NCI-H1417 treated with DMSO at 0.1 percent for 48 hours (cell line): Measurements from ENCODE around the gene UGT1A6.

Source experiments
- DNase-seq: peaks from one replicate; lab custom pipeline; 2025; lab: John Stamatoyannopoulos, UW

UGT1A6 gene

DNA sequence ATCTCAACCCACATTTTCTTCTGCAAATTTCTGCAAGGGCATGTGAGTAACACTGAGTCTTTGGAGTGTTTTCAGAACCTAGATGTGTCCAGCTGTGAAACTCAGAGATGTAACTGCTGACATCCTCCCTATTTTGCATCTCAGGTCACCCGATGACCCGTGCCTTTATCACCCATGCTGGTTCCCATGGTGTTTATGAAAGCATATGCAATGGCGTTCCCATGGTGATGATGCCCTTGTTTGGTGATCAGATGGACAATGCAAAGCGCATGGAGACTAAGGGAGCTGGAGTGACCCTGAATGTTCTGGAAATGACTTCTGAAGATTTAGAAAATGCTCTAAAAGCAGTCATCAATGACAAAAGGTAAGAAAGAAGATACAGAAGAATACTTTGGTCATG lies 75.4 kb downstream of the UGT1A6 start:
- no peak for DNase-seq

DNA sequence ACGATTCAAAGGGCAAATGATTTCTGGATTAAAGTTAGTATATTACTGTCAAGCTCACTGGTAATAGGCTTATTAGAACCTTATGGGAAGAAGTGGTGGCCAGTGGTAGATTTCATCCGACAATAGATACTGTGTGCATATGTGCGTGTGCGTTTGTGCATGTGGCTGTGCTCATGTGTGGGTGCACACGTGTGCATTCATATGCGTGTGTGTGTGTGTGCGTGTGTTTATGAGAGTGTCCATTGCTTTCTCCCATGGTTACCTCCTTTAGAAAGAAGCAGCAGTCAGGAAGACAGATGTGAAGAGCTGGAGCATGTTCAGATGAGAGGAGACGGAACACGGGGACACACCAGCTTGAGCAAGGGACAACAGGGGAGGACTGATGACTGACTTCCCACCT lies 76.6 kb downstream of the UGT1A6 start:
- no peak for DNase-seq

DNA sequence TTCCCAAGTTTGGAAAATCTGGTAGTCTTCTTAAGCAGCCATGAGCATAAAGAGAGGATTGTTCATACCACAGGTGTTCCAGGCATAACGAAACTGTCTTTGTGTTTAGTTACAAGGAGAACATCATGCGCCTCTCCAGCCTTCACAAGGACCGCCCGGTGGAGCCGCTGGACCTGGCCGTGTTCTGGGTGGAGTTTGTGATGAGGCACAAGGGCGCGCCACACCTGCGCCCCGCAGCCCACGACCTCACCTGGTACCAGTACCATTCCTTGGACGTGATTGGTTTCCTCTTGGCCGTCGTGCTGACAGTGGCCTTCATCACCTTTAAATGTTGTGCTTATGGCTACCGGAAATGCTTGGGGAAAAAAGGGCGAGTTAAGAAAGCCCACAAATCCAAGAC lies 79.5 kb downstream of the UGT1A6 start:
- no peak for DNase-seq

DNA sequence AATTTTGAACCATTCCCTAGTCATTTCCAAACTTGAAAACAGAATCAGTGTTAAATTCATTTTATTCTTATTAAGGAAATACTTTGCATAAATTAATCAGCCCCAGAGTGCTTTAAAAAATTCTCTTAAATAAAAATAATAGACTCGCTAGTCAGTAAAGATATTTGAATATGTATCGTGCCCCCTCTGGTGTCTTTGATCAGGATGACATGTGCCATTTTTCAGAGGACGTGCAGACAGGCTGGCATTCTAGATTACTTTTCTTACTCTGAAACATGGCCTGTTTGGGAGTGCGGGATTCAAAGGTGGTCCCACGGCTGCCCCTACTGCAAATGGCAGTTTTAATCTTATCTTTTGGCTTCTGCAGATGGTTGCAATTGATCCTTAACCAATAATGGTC lies 79.9 kb downstream of the UGT1A6 start:
- DNase-seq, result no peak

DNA sequence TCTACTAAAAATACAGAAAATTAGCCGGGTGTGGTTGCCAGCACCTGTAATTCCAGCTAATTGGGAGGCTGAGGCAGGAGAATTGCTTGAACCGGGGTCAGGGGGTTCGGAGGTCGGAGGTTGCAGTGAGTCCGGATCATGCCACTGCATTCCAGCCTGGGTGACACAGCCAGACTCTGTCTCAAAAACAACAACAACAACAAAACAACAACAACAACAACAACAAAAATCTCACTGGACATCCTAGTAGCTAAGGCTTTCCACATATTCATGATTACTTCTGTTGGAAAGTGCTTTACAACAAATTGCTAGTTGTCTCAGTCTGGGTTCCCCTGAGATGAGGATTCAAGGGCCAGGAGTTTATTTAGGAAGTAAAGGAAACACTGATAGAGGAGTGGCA lies 81.2 kb downstream of the UGT1A6 start:
- no peak for DNase-seq

DNA sequence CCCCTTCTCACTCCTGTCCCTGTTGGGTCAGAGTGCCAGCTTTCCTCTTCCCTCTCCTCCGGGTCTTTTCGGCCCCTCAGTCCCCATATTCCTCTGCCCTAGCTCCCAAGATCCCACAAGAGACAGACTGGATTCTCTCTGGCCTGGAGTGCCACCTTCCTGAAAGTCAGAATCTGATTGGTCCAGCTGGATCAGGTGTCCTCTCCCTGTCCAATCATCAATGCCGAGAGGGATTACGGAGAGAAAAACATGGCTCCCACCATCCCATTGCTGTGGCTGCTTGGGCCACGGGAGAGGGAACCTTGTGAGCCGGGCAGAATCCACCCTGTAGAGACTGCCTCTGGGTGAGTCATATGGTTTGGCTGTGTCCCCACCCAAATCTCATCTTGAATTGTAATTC lies 82.7 kb downstream of the UGT1A6 start:
- DNase-seq, result no peak

DNA sequence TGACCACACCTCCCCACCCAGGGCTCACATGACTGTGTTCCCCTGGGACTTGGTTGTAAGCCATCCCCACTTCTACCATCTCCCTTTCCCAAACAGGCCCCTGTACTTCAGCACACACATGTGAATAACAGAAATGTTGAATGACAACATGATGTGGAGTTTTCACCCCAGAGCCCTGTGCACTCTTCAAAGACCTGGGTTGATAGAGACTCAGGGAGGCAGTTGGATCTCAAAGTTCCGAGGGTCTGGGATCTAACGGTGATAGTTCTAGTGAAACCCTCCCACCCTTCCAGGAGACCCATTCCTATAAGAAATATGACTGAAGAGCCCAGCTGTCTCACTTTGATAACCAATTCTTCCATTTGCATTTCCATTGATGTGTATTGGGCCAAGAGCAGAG lies 85.3 kb downstream of the UGT1A6 start, which contains the start of gene MROH2A:
Gene MROH2A, plus strand, starts transcription at position 301 of the 400 bp plus-strand sequence. CDS start 1,029 bp downstream, outside the sequence.
- DNase-seq, result no peak

DNA sequence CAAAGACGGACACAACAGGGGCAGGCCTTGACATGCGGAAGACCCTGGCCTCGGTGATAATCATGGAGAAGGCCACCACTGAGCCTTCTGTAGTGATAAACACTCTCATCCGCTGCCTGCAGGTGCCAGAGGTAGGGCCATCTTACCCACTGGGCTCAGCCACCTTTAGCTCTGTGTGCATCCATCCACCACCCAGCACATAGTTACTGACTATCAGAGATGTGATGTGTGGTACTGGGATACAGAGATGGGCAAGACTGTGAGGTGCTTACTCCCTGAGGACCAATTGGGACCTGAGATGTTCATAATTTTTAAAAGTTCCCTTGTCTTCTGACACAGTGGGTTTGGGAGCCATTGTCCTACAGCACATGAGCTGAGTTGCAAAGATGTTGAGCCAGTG lies 87.0 kb downstream of the UGT1A6 start:
- no peak for DNase-seq

DNA sequence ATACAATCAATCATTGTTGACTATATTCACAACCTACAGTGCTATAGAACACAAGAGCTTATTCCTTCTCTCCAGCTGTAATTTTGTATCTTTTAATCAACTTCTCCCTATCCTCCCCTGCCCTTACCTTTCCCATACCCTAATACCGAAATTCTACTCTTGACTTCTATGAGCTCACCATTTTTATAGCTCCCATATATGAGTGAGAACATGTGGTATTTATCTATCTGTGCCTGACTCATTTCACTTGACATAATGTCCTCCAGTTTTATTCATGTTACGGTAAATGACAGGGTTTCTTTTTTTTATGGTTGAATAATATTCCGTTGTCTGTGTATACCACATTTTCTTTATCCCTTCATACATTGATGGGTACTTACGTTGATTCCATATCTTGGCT lies 88.1 kb downstream of the UGT1A6 start:
- DNase-seq, result no peak

DNA sequence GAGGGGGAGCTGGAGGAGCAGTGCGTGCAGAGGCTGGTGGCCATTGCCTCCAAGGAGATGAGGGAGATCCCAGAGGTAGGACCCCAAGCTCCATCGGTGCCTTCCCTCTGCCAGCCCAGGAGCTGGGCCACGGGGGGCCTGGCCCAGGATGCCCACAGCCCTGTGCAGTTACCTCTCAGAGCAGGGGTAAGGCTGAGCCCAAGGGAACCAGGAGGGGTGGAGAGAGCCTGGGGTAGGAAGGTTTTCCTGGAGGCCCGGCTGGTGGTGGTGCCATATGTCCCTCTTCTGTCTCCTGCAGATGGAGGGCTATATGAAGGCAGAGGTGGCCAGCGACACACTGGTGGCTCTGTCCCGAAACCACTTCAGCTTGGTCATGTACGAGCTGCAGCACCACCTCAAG lies 96.9 kb downstream of the UGT1A6 start:
- no peak for DNase-seq

DNA sequence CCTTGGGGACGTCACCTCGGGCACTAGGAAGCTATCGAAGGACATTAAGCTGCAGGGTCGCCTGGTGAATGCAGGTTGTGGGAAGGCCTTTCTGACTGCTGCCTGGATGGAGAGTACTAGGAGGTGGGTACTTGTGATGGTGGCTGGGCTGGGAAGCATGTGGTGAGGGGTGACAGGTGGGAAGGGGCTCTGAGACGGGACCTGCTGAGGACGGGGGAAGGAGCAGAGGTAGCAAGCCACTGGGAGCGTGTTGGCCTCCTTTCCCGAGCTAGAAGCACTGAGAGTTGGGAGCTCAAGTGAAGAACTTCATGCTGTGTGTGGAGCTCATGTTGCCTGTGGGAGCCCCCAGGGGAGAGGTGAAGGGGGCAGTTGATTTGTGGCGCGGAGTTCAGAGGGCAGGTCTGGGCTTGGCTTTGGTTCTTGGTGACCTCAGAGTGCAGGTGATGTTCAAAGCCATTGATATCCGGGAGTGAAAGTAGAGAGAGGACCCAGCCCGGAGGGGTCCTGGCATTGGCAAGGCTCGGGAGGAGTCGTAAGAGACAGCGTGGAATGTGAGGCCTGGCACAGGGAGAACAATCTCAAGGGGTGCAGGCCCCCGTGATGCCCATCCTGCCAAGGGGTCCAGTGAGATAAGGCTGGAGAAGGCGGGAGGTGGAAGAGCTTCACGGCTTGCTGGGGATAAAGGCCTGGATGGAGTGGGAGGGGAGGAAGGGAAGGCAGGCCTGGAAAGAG lies 98.6 kb downstream of the UGT1A6 start:
- DNase-seq, result no peak

DNA sequence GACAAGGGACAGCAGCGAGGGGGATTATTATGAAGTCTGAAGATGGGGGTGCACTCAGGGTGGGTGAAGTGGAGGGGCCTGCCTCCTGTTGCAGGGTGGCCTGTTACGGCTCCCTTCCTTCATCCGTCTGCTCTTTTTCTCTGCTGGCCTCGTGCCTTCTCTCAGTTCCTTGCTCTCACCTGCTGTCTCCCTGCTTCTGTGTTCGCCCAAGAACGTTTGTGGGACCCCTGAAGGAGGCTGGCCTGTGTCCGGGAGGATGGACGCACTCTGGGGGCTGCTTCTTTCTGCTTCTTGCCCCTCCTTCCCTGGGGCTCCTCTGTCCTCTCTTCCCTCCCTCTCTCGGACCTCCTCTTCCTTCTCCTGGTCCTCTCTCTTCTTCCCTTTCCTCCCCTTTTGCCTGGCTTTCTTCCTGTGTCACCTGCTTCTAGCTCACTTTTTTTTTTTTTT lies 99.2 kb downstream of the UGT1A6 start:
- DNase-seq, result no peak

DNA sequence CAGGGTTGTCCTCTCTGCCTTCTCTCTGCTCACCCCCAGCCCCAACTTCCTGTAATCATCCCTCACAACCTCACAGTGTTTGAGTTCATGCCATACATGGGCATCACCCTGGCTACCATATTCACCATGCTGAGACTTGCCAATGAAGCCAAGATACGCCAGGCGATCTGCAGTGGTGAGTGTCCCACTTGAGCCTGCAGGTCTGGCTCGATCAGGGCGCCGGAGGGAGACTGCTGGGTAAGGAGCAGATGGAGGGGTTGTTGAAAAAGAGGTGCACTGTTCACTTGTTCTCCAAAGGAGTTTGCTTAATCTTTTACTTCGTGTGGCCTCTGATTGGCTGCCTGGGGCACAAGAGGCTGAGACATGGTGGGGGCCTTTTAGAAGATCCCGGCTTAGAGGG lies 100.0 kb downstream of the UGT1A6 start:
- DNase-seq, result no peak

DNA sequence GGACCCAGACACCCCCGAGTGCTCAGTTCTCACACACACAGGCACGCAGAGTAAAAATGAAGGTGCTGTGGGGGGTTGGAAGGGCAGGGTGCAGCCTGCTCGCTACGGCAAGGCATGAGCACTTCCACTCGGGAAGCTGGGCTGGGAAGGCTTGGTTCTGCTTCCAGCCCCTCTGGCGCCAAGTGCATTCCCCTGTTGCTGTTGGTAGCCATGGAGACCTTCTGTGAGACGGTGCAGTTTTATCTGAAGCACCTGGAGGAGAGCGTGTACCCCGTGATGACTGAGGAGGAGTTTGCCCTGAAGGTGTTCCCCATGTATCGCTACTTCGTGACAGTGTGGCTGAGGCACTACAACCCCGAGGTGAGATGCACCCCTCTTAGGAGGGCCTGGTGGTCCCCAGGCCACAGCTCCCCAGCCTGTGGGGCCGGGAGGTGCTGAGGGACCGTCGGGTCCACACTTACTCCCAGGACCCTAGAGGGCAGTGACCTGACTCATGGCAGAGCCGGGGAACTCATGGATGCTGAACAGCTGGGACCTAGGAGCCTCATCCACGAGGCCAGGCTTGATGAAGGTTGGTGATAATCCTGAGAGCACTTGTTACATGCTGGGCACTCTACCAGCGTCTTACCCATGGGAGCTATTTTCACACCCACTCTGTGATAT lies 100.9 kb downstream of the UGT1A6 start:
- no peak for DNase-seq

DNA sequence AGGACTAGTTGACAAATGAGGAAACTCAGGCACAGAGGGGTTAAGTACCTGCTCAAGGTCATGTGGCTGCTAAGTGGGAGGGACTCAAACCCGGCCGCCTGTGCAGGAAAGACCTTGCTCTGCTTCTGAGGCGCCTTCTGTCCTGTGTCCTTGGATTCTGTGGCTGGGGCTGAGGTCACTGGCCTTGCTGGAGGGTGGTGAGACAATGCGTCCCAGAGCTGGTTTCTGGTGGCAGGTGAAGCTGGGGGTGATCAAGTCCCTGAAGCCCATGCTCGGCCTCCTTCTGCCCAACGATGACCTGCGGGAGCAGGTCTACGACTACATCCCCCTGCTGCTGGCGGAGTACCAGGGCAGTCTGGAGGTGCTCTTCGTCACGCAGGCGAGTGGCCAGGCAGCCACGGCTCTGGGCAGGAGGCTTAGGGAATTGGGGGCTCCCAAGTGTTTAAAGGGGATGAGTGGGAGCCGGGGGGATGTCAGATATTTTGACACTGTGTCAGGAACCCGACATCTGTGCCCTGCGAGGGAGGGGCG lies 101.5 kb downstream of the UGT1A6 start:
- DNase-seq, result no peak

DNA sequence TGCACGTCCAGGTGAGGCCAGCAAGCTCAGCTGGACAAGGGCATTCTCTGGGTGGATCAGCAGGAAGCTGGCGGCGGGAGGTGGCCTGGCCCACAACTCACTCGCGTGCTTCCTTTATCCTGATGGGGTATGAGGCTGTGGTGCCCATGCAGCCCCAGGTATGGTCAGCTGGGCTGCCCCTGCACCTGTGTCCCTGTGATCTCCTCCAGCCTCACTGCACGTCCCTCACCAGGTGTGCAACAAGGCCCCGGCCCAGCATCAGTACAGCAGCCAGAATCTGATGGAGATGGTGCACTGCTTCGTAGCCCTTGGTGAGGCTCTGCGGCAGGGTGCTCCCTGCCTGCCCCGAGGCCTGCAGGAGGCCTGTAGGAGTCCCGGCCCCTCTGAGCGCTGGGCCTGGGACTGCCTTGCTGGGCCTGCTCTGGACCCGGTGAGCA lies 103.1 kb downstream of the UGT1A6 start:
- DNase-seq, result no peak

DNA sequence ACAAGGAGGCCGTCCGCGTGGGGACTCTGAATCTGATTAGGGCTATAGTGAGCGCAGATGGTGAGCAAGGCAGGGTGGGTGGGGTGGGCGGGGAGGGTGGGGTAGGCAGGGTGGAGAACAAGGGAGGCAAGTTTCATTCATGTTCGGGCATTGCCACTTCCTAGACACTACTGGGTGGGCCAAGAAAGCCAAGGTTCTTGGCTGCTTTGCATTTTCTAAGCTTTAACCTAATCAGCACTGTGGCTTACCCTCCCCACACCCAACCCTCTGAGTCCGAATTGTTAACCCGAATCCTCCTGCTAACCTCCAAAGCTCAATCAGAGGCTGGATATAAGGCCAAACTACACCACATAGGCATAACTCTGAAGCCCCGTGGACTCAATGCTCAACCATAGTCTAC lies 103.6 kb downstream of the UGT1A6 start:
- DNase-seq, result no peak

DNA sequence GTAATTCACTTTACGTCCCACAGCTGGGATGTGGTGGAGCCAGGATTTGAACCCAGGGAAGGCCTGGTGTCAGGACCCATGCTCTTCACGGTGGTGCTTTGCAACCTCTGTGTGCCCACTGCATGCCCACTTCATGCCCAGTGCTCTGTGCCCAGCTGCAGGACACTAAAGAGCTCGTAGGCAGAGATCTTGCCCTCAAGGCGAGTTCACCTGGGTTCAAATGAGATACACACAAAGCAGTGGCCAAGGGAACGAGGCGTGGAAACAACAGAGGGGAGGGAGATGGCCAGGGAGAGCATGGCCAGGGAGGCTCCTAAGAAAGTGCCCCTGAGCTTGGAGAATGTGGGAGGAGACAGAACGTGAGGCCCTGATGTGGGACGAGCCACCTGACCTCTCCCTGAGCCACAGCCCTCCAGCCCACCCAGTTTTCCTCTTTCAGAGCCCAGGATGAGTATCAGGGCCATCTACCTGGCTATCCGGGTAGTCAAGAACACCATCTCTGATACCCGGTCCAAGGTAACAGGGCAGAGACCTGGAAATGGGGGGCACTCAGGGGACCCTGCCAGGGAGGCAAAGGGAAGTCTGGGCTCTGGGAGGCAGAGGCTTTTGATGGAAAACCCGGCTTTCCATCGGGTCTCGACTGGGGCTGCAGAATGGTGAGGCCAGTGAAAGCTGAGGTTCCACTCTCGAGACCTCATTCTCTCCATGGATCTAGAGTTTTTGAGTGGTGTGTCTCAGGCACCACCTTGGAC lies 105.8 kb downstream of the UGT1A6 start:
- no peak for DNase-seq

DNA sequence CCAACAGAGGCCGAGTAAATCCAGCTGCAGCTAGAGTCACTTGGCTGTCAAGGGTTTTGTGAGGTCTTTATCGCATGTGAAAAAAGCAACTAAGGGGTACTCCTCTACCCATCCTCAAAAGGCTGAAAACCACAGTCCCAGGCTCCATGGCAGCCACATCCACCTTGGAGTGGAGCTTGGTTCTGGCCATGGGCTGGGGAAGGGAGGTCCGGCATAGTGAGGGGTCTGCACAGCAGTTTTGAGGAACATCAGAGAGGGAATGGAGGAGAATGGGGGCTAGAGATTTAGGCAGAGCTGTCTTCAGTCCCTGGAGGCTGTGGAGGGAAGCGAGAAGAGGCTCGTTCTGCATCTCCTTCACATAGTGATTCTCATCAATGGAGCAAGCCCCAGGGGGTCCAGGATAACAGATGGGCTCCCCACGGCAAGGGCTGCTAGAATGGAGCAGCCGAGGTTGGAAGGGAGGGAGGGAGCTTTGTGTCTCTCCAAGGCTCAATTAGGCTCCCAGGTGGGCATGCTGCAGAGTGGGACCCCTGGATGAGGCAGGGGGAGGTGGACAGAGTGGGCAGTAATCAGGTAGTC lies 106.5 kb downstream of the UGT1A6 start:
- no peak for DNase-seq

DNA sequence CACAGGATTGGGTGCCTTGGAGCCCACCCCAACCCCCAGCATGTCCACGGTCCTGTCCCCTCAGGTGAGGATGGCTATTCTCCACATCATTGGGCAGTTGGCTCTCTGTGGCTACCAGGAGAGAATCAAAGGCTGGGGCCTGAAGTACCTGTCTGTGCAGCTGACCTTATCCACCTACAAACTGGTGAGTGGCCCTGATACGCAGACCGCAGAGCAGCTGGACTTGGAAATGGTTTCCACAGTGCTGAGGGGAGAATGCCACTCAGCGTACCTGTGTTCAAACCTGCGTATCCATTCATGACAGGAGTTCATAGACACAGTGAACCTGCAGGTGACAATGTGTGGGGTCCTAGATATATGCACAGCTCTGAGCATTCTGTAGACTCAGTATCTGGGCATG lies 107.0 kb downstream of the UGT1A6 start:
- no peak for DNase-seq

DNA sequence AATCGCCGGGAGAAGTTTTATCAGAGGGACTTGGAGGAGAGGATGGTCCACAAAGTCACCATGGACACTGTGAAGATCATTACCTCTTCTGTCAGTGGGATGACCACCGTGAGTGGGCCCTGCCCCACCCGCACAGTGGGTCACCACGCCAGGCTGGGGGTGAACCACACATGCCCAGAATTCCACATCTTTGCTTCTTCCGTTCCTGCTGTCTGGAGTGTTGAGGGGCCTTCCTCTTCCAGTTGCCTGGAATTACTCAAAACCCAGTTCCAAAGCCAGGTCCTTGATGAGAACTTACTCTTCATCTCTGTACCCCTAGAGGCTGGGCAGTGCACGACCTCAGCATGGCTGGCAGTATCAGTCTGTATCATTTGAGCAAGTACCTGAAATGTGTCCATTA lies 107.5 kb downstream of the UGT1A6 start:
- DNase-seq, result no peak

DNA sequence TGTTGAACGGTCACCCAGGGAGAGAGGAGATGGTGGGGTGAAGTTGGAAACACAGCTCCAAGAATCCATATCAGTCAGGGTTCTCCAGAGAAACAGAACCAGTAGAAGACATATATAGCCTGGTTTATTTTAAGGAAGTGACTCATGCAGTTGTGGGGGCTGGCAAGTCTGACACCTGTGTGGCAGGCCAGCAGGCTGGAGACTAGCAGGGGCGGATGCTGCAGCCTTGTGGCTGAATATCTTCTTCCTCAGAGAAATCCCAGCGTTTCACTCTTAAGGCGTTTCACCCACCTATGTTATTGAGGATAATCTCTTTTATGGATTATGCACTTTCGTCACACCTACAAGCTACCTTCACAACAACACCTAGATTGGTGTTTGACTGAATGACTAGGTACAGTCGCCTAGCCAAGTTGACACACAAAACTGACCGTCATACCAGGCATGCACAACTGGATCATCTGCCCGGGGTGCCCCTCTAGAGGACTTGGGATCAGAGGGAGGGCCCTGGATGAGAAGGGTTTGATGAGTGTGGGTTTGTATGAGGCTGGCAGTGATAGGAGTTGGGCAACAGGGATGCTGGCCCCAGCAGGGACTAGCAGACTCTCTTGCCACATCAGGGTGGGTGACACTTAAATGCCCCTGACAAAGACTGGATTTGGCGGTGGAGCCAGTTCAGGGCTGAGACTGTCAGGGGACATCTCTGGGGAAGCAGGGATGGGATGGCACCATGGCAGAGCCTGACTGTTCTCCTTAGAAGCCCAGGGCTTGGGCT lies 108.9 kb downstream of the UGT1A6 start:
- DNase-seq, result no peak
